ENCODE results near the gene ZC3H13.
A peak's percentile ranks its signal among the peaks of the same experiment; 100 is the strongest.

Gene ZC3H13

DNA sequence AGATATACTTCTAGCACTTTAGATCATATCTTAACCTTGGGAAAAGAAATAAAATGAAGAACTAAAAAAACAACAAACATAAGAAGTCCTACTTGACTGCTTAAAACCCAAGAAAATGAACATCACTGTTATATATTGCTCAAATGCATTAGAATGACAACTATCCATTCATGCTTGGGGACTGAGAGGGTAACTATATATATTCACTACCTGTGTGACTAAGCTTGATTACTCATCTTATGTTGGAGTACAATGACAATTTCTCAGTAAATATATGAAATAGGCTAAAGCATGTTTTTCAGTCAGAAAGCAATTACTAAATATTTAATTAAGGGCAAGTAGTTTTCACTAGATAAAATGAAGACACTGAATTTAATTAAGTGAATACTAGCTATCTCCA is 40.1 kb downstream of the ZC3H13 start:
- TF ChIP-seq, protein P1, sequence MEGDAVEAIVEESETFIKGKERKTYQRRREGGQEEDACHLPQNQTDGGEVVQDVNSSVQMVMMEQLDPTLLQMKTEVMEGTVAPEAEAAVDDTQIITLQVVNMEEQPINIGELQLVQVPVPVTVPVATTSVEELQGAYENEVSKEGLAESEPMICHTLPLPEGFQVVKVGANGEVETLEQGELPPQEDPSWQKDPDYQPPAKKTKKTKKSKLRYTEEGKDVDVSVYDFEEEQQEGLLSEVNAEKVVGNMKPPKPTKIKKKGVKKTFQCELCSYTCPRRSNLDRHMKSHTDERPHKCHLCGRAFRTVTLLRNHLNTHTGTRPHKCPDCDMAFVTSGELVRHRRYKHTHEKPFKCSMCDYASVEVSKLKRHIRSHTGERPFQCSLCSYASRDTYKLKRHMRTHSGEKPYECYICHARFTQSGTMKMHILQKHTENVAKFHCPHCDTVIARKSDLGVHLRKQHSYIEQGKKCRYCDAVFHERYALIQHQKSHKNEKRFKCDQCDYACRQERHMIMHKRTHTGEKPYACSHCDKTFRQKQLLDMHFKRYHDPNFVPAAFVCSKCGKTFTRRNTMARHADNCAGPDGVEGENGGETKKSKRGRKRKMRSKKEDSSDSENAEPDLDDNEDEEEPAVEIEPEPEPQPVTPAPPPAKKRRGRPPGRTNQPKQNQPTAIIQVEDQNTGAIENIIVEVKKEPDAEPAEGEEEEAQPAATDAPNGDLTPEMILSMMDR (IDR thresholded peaks at IDR 0.05; ENCODE audit: borderline replicate concordance, insufficient read depth, low read depth, low read length), result no peak
- H3K4me3 ChIP-seq (ENCODE audit: low read depth, low read length), result no peak overlapping the region

DNA sequence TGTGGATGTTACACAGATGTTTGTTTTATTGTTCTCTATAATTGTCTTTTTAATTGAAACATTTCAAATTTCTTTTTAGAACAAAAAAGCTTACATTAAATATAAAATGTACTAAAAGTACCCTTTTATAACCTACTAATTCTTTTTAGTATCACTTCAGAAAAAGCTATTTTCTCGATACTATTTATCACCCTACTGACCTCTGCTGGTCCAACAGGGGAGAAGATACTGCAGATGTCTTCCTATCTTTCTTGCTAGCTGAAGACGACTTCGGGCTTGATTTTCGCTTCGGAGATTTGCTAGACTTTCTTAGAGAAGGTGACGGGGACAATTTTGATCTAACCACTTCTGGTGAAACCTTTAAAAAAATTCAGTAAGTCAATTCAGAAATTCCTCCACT is 42.4 kb downstream of the ZC3H13 start:
- H3K4me3 ChIP-seq (ENCODE audit: low read depth, low read length), result no peak overlapping the region
- TF ChIP-seq, protein P1 (IDR thresholded peaks at IDR 0.05; ENCODE audit: borderline replicate concordance, insufficient read depth, low read depth, low read length), result 0 out of 2 replicates have a peak, but pooled peaks have one; percentile 17

DNA sequence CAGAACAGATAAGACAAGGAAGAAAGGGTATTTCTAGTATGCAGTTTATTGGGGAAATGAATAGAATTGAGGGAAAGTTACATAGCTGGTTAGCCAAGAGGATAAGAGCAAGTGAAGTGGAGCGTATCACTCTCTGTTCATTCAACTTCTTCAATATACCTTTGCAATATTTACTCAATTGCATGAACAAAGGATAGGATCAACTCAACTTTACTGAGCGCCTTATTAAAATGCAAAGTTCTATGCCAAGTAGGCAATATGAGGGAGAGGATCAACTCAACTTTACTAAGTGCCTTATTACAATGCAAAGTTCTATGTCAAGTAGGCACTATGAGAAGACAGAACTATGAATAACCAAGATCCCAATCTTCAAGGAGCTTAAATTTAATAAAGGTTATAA is 43.9 kb downstream of the ZC3H13 start:
- TF ChIP-seq, protein P1 (IDR thresholded peaks at IDR 0.05; ENCODE audit: borderline replicate concordance, insufficient read depth, low read depth, low read length), result no peak
- no peak overlapping the region for H3K4me3 ChIP-seq (ENCODE audit: low read depth, low read length)

DNA sequence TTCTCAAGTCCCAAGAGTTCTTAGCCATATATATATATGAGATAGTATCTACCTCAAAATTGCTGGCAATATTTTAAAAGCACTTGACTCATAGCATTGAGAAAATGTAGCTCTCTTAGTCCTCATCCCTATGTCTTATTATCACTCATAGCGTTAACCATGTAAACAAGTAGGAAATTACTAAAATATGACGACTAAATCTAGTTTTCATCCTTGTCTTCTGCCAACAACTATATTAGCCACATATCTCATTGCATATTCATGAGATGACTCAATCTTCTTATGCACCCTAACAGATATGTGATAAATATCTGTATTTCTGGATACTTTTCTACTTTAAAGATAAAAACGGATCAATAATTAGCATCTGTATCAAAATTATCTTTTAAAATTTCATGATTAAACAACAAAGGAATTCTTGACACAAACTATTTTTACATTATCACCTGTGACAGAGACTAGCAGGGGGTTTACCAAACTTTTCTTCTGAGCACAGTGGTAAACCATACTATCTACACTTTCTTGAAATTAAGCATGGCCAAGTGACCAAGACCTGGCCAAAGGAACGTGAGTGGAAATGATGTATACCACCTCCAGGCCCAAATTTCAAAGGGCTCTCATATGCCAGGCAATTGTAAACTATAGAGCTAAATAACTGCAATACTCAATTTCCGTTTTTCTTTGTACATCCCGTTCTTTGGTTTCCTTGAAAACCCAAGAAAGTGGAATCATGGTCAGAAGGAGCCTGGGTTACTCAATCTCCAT is 45.7 kb downstream of the ZC3H13 start:
- H3K4me3 ChIP-seq (ENCODE audit: low read depth, low read length), result no peak overlapping the region
- TF ChIP-seq, protein P1 (IDR thresholded peaks at IDR 0.05; ENCODE audit: borderline replicate concordance, insufficient read depth, low read depth, low read length), result no peak

DNA sequence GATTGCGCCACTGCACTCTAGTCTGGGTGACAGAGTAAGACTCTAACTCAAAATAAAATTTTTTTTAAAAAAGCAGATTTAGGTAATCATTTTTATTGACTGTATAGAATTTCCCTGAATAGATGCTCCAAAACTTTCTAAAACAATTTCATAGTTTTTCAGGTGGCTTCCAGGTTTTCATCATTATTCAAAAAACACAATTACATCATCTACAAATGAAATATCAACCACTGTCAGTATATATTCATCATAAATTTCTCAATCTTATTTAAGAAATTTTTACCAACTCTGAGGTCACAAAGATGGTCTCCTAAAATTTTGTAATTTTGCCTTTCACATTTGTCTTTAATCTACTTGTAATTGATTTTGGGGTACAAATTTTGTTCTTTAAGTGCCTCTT is 48.1 kb downstream of the ZC3H13 start:
- no peak overlapping the region for H3K4me3 ChIP-seq (ENCODE audit: low read depth, low read length)
- TF ChIP-seq, protein P1 (IDR thresholded peaks at IDR 0.05; ENCODE audit: borderline replicate concordance, insufficient read depth, low read depth, low read length), result no peak

DNA sequence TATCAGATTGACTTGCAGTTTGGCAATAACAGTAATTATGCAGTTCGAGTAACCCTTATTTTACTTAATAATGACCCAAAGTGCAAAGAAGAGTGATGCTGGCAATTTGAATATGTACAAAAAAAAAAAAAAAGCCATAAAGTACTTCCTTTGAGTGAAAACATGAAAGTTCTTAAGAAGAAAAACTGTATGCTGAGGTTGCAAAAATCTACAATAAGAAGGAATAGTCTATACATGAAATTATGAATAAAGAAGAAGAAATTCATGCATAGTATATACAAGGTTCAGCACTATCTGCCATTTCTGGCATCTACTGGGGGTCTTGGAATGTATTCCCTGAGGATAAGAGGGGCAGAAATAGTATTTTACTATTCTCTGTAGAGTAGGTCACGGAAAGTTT is 55.9 kb downstream of the ZC3H13 start:
- no peak overlapping the region for H3K4me3 ChIP-seq (ENCODE audit: low read depth, low read length)
- TF ChIP-seq, protein P1 (IDR thresholded peaks at IDR 0.05; ENCODE audit: borderline replicate concordance, insufficient read depth, low read depth, low read length), result no peak

DNA sequence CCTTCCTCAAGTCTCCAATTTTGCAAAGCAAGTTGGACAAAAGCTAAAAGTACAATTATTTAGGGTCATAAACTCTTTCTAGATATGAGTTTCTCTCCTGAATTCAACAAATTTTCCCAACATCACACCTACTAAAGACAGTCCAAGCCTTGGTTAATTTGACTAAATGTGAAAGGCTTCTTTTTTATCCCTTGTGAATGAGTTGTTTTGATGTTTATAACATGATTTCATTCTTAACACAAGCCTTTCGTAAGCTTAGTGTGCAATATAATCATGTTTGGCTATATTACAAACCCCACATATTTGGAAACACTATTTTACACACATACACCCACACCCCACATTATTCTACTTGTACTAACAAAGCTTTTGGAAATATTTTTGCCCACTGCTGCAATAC is 57.3 kb downstream of the ZC3H13 start:
- no peak overlapping the region for H3K4me3 ChIP-seq (ENCODE audit: low read depth, low read length)
- TF ChIP-seq, protein P1 (IDR thresholded peaks at IDR 0.05; ENCODE audit: borderline replicate concordance, insufficient read depth, low read depth, low read length), result no peak

Data from GM12875 (cell line).